GM12864 (cell line): ENCODE results near the gene SRPRA.

Experiments used
- DNase-seq: peaks from one replicate; pipeline ENCODE4 v3.0.0-alpha.2; 2011; ENCODE audit warnings: low read depth
- H3K4me3 ChIP-seq: 2 replicates; pipeline ENCODE4 v1.5.1; 2011; ENCODE audit warnings: mild to moderate bottlenecking, low read depth, low read length, control low read depth
- CTCF ChIP-seq: IDR thresholded peaks from 2 replicates; pipeline ENCODE4 v1.5.1; 2011; ENCODE audit warnings: low read depth, mild to moderate bottlenecking, moderate library complexity, low read length, control low read depth, inconsistent platforms; ENCODE audit errors: missing control alignments

Gene SRPRA

GRCh38 chr11:126219547-126219946 lies 49.1 kb downstream of the SRPRA start:
- no peak overlapping the region for H3K4me3 ChIP-seq
- TF ChIP-seq CTCF: no peak
- no peak for DNase-seq

- DNase-seq: no peak
- H3K4me3 ChIP-seq: no peak overlapping the region
- TF ChIP-seq CTCF: no peak
Observed at GRCh38 chr11:126217491-126217890, 51.2 kb downstream of the SRPRA start.

GRCh38 chr11:126216526-126217305 lies 52.0 kb downstream of the SRPRA start:
- H3K4me3 ChIP-seq: no peak overlapping the region
- TF ChIP-seq CTCF: no peak
- DNase-seq: no peak

- no peak for TF ChIP-seq CTCF
- no peak for DNase-seq
- H3K4me3 ChIP-seq: no peak overlapping the region
Observed at GRCh38 chr11:126214841-126215240, 53.9 kb downstream of the SRPRA start.

- no peak for TF ChIP-seq CTCF
- no peak for DNase-seq
Observed at GRCh38 chr11:126214441-126214840, 54.3 kb downstream of the SRPRA start.

More at GRCh38 chr11:126214441-126214840, 54.3 kb downstream of the SRPRA start:
- H3K4me3 ChIP-seq: no peak overlapping the region
